ENCODE measurements around the gene SORCS3. TPM values are rescaled to one million over a fixed set of nuclear protein-coding genes. Genes with fewer than 3 reads are reported as not detected.

SORCS3 gene
- total and polyA plus RNA-seq, 9 of the 15 experiments (the other 6 are each of a cell fraction or from before 2014, with no cell fraction given): not detected

DNA sequence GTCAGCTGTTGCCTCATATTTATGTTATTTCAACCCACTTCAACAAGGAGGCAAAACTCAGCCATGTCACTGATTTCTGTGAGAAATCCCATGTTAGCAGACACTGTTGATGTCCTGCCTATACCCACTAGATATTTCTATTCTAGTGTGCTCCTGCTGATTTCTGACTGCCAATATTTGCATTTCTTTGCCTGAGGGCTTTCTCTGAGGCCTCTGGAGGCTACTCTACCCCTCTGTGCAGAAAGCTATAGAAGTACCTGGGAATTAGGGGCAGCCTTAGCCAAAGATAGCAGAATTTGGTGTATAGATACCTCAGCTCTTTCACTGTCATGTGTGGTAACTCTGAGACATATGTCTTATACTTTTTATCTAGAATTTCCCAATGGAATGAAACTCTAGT, 348.8 kb downstream of the SORCS3 start:
- no peak overlapping the region for H3K4me2 ChIP-seq (ENCODE audit: insufficient read depth, low read length)
- no peaks in the 10 kb centered on the region for H4K20me1 ChIP-seq (replicated peaks; ENCODE audit: control insufficient read depth, insufficient read depth, low read length)
- FAIRE-seq (no peak), DNase-seq (ENCODE audit: extremely low read depth in 1 of 4, low spot score in 3 of 4) (no peak), ATAC-seq (no peak)
- in situ Hi-C loops (cut with MboI) (no loop called here), intact Hi-C loops (cut with micrococcal nuclease) (no loop called here)
- H3K27me3 ChIP-seq (ENCODE audit: control insufficient read depth in 2 of 2, insufficient read depth in 2 of 2, low read length in 2 of 2): no peaks in the 10 kb centered on the region
- no peak overlapping the region for H3K27ac ChIP-seq (ENCODE audit: extremely low read depth, low read depth, low read length)
- POLR2A ChIA-PET: no interaction called here
- no TSS peak for BruUV-seq (replicated peaks)
- H3K79me2 ChIP-seq (ENCODE audit: control insufficient read depth, insufficient read depth, low read length): no peaks in the 10 kb centered on the region
- CTCF ChIA-PET (ENCODE audit: low intra/inter-chr PET ratio): no interaction called here
- H3K4me1 ChIP-seq (replicated peaks in 1 of 2; ENCODE audit: control insufficient read depth in 2 of 2, insufficient read depth in 2 of 2, low read length in 2 of 2): no peaks in the 10 kb centered on the region
- no peaks in the 10 kb centered on the region for H3K9me1 ChIP-seq (ENCODE audit: control insufficient read depth, insufficient read depth, low read length)
- H3K9me3 ChIP-seq (replicated peaks; ENCODE audit: control insufficient read depth, insufficient read depth, low read depth, low read length): no peaks in the 10 kb centered on the region
- no peak overlapping the region for H3K9ac ChIP-seq (ENCODE audit: insufficient read depth in 1 of 2, low read depth in 2 of 2, low read length in 2 of 2)
- no peak overlapping the region for H2AFZ ChIP-seq (ENCODE audit: low read depth, low read length)
- no peaks in the 10 kb centered on the region for H3K36me3 ChIP-seq (ENCODE audit: control insufficient read depth, insufficient read depth, low read length)
- no peak overlapping the region for H3K4me3 ChIP-seq
- TF ChIP-seq, protein P1, sequence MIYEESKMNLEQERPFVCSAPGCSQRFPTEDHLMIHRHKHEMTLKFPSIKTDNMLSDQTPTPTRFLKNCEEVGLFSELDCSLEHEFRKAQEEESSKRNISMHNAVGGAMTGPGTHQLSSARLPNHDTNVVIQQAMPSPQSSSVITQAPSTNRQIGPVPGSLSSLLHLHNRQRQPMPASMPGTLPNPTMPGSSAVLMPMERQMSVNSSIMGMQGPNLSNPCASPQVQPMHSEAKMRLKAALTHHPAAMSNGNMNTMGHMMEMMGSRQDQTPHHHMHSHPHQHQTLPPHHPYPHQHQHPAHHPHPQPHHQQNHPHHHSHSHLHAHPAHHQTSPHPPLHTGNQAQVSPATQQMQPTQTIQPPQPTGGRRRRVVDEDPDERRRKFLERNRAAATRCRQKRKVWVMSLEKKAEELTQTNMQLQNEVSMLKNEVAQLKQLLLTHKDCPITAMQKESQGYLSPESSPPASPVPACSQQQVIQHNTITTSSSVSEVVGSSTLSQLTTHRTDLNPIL (CRISPR knock-in tag; IDR thresholded peaks at IDR 0.05): no peak
- TF ChIP-seq ZNF311 (CRISPR knock-in tag; IDR thresholded peaks at IDR 0.05) (no peak), PHTF2 (CRISPR knock-in tag; IDR thresholded peaks at IDR 0.05) (no peak), ATF4 (CRISPR knock-in tag; IDR thresholded peaks at IDR 0.05) (no peak), EGR1 (conservative IDR thresholded peaks at IDR 0.05) (no peak), KHSRP (IDR thresholded peaks at IDR 0.05) (no peak), TAF9B (IDR thresholded peaks at IDR 0.05; ENCODE audit: partially characterized antibody) (no peak), ZBTB12 (CRISPR knock-in tag; IDR thresholded peaks at IDR 0.05) (no peak), XRCC4 (IDR thresholded peaks at IDR 0.05; ENCODE audit: extremely low read depth, insufficient read depth, insufficient read length) (no peak), ZNF407 (IDR thresholded peaks at IDR 0.05; ENCODE audit: low read depth) (no peak)
- TF ChIP-seq, protein P2, sequence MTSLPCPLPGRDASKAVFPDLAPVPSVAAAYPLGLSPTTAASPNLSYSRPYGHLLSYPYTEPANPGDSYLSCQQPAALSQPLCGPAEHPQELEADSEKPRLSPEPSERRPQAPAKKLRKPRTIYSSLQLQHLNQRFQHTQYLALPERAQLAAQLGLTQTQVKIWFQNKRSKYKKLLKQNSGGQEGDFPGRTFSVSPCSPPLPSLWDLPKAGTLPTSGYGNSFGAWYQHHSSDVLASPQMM (CRISPR knock-in tag; IDR thresholded peaks at IDR 0.05): no peak

Data from K562 (cell line).